IPS-18a (cell line): ENCODE measurements around the gene KCTD17.

Experiments used
- H3K27ac ChIP-seq: one replicate; pipeline ENCODE4 v1.5.1; 2013; ENCODE audit warnings: low read length
- H3K27me3 ChIP-seq: one replicate; pipeline ENCODE4 v1.6.1; 2013; ENCODE audit warnings: mild to moderate bottlenecking, low read length; ENCODE audit not compliant: control insufficient read depth, insufficient read depth
- H3K36me3 ChIP-seq: one replicate; pipeline ENCODE4 v1.6.1; 2013; ENCODE audit warnings: low read depth, low read length; ENCODE audit not compliant: control insufficient read depth
- H3K4me1 ChIP-seq: one replicate; pipeline ENCODE4 v1.6.1; 2013; ENCODE audit warnings: low read depth, low read length; ENCODE audit not compliant: control insufficient read depth
- H3K4me3 ChIP-seq: one replicate; pipeline ENCODE4 v1.5.1; 2013; ENCODE audit warnings: low read length
- H3K9ac ChIP-seq: one replicate; pipeline ENCODE4 v1.6.1; 2013; ENCODE audit warnings: mild to moderate bottlenecking, low read length, moderate library complexity
- H3K9me3 ChIP-seq: one replicate; pipeline ENCODE4 v1.6.1; 2013; ENCODE audit warnings: low read depth, low read length; ENCODE audit not compliant: control insufficient read depth

Gene KCTD17

GRCh38 chr22:37051391-37052385 is at the start of gene KCTD17:
Gene KCTD17 (plus strand): TSS chr22:37051742. CDS start chr22:37051761, 19 bp downstream.
- H3K9ac ChIP-seq = peak within 1 kb of the TSS; percentile 73
- H3K4me1 ChIP-seq = no peaks in the 10 kb centered on the region
- H3K4me3 ChIP-seq = peak within 1 kb of the TSS; percentile 77
- no peaks in the 10 kb centered on the region for H3K9me3 ChIP-seq
- H3K36me3 ChIP-seq = no peaks in the 10 kb centered on the region
- H3K27ac ChIP-seq = no peak within 1 kb of the TSS
- H3K27me3 ChIP-seq = peaks cover 5% of the 10 kb centered on the region

GRCh38 chr22:37001826-37002225 is 49.7 kb upstream of the KCTD17 start:
- no peaks in the 10 kb centered on the region for H3K4me1 ChIP-seq
- no peaks in the 10 kb centered on the region for H3K9me3 ChIP-seq
- no peak overlapping the region for H3K9ac ChIP-seq
- H3K27ac ChIP-seq = no peak overlapping the region
- H3K27me3 ChIP-seq = no peaks in the 10 kb centered on the region
- no peaks in the 10 kb centered on the region for H3K36me3 ChIP-seq
- no peak overlapping the region for H3K4me3 ChIP-seq

- no peak overlapping the region for H3K9ac ChIP-seq
- H3K36me3 ChIP-seq = no peaks in the 10 kb centered on the region
- no peaks in the 10 kb centered on the region for H3K9me3 ChIP-seq
- H3K4me3 ChIP-seq = no peak overlapping the region
- peaks cover 3% of the 10 kb centered on the region for H3K4me1 ChIP-seq
- no peaks in the 10 kb centered on the region for H3K27me3 ChIP-seq
- no peak overlapping the region for H3K27ac ChIP-seq
Measured at GRCh38 chr22:37002633-37003032, 48.9 kb upstream of the KCTD17 start.

- no peak overlapping the region for H3K27ac ChIP-seq
- no peak overlapping the region for H3K9ac ChIP-seq
- H3K36me3 ChIP-seq = no peaks in the 10 kb centered on the region
- no peak overlapping the region for H3K4me3 ChIP-seq
- H3K9me3 ChIP-seq = no peaks in the 10 kb centered on the region
- H3K4me1 ChIP-seq = peaks cover 3% of the 10 kb centered on the region
- H3K27me3 ChIP-seq = no peaks in the 10 kb centered on the region
Measured at GRCh38 chr22:37007651-37008050, 43.9 kb upstream of the KCTD17 start.

- Histone ChIP-seq H3K4me1 (peaks cover 3% of the 10 kb centered on the region), H3K27me3 (no peaks in the 10 kb centered on the region), H3K36me3 (no peaks in the 10 kb centered on the region), H3K4me3 (no peak overlapping the region), H3K9me3 (no peaks in the 10 kb centered on the region), H3K27ac (no peak overlapping the region), H3K9ac (no peak overlapping the region)
Measured at GRCh38 chr22:37008365-37008764, 43.2 kb upstream of the KCTD17 start.

GRCh38 chr22:37009490-37009889 is 42.1 kb upstream of the KCTD17 start:
- Histone ChIP-seq H3K9me3 (no peaks in the 10 kb centered on the region), H3K27me3 (no peaks in the 10 kb centered on the region), H3K4me3 (no peak overlapping the region), H3K9ac (no peak overlapping the region), H3K36me3 (no peaks in the 10 kb centered on the region), H3K4me1 (peaks cover 3% of the 10 kb centered on the region), H3K27ac (no peak overlapping the region)

- Histone ChIP-seq H3K27me3 (no peaks in the 10 kb centered on the region), H3K9ac (no peak overlapping the region), H3K27ac (no peak overlapping the region), H3K9me3 (no peaks in the 10 kb centered on the region), H3K36me3 (no peaks in the 10 kb centered on the region), H3K4me3 (no peak overlapping the region), H3K4me1 (peaks cover 3% of the 10 kb centered on the region)
Measured at GRCh38 chr22:37010174-37010573, 41.4 kb upstream of the KCTD17 start.

- no peak overlapping the region for H3K9ac ChIP-seq
- H3K4me3 ChIP-seq = no peak overlapping the region
- H3K27ac ChIP-seq = no peak overlapping the region
Measured at GRCh38 chr22:37010976-37011375, 40.6 kb upstream of the KCTD17 start.

GRCh38 chr22:37011472-37011871 is 40.1 kb upstream of the KCTD17 start:
- Histone ChIP-seq H3K36me3 (peaks cover 4% of the 10 kb centered on the region), H3K9me3 (no peaks in the 10 kb centered on the region), H3K9ac (no peak overlapping the region), H3K4me1 (peaks cover 3% of the 10 kb centered on the region), H3K27ac (no peak overlapping the region), H3K4me3 (no peak overlapping the region), H3K27me3 (no peaks in the 10 kb centered on the region)

More at GRCh38 chr22:37010976-37011375, 40.6 kb upstream of the KCTD17 start:
- peaks cover 3% of the 10 kb centered on the region for H3K4me1 ChIP-seq
- no peaks in the 10 kb centered on the region for H3K27me3 ChIP-seq
- no peaks in the 10 kb centered on the region for H3K36me3 ChIP-seq
- no peaks in the 10 kb centered on the region for H3K9me3 ChIP-seq

- H3K9ac ChIP-seq = no peak overlapping the region
- H3K27me3 ChIP-seq = no peaks in the 10 kb centered on the region
- H3K27ac ChIP-seq = no peak overlapping the region
- peaks cover 7% of the 10 kb centered on the region for H3K36me3 ChIP-seq
- peaks cover 3% of the 10 kb centered on the region for H3K4me1 ChIP-seq
- no peak overlapping the region for H3K4me3 ChIP-seq
- no peaks in the 10 kb centered on the region for H3K9me3 ChIP-seq
Measured at GRCh38 chr22:37012262-37012904, 39.2 kb upstream of the KCTD17 start.

- no peaks in the 10 kb centered on the region for H3K4me1 ChIP-seq
- no peak overlapping the region for H3K9ac ChIP-seq
Measured at GRCh38 chr22:37012956-37013355, 38.6 kb upstream of the KCTD17 start.

More at GRCh38 chr22:37012956-37013355, 38.6 kb upstream of the KCTD17 start:
- Histone ChIP-seq H3K9me3 (no peaks in the 10 kb centered on the region), H3K4me3 (no peak overlapping the region), H3K36me3 (peaks cover 7% of the 10 kb centered on the region), H3K27ac (no peak overlapping the region), H3K27me3 (no peaks in the 10 kb centered on the region)
